ENCODE data around the gene PPEF1. TPM values are rescaled to one million over a fixed set of nuclear protein-coding genes. Genes with fewer than 3 reads are reported as not detected.

The PPEF1 gene
- 0.54 to 1.2 TPM (median 0.78 TPM) in 3 replicates for total RNA-seq

DNA sequence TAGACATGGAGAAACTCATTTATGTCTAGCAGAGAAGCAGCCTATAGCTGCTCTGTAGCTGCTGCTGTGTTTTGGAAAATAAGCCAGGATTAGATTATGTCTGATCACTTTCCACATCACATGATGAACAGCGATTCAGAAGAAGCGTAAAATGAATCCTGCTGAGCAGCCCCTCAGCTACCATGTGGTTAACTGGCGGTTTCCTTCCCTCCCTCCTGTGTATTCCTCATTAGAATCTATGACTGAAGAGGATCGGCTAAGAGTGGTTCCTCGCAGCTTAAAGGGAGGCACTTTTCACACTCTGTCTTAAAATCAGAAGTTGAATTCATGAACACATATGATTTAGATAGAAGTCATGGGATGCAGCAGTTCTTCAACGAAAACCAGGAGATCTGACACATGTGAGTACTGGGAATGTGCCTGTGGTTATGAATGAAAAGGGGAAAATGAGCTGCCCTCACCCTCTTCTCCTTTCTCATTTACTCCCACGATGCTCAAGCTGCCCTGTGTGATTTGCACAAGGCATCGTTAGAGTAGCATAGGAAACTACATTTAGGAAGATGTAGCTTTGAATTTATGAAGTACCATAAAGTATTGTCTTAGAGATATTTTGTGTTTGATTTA lies at the start of gene PPEF1:
TSS of gene PPEF1 (plus strand) at position 220 of the 624 bp plus-strand sequence. CDS start at position 356, 136 bp downstream.
- no peaks in the 10 kb centered on the region for H3K36me3 Mint-ChIP-seq
- no peaks in the 10 kb centered on the region for H3K4me1 Mint-ChIP-seq
- H3K27me3 Mint-ChIP-seq (ENCODE audit: low read depth): no peaks in the 10 kb centered on the region
- H3K27ac Mint-ChIP-seq: no peak within 1 kb of the TSS
- no peak for DNase-seq (ENCODE audit: low spot score in 2 of 2, unreplicated experiment in 2 of 2)
- no peak within 1 kb of the TSS for H3K4me3 Mint-ChIP-seq
- H3K9me3 Mint-ChIP-seq: peaks cover 17% of the 10 kb centered on the region
- TF ChIP-seq, protein P1, sequence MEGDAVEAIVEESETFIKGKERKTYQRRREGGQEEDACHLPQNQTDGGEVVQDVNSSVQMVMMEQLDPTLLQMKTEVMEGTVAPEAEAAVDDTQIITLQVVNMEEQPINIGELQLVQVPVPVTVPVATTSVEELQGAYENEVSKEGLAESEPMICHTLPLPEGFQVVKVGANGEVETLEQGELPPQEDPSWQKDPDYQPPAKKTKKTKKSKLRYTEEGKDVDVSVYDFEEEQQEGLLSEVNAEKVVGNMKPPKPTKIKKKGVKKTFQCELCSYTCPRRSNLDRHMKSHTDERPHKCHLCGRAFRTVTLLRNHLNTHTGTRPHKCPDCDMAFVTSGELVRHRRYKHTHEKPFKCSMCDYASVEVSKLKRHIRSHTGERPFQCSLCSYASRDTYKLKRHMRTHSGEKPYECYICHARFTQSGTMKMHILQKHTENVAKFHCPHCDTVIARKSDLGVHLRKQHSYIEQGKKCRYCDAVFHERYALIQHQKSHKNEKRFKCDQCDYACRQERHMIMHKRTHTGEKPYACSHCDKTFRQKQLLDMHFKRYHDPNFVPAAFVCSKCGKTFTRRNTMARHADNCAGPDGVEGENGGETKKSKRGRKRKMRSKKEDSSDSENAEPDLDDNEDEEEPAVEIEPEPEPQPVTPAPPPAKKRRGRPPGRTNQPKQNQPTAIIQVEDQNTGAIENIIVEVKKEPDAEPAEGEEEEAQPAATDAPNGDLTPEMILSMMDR (IDR thresholded peaks at IDR 0.05; ENCODE audit: unreplicated experiment): no peak

DNA sequence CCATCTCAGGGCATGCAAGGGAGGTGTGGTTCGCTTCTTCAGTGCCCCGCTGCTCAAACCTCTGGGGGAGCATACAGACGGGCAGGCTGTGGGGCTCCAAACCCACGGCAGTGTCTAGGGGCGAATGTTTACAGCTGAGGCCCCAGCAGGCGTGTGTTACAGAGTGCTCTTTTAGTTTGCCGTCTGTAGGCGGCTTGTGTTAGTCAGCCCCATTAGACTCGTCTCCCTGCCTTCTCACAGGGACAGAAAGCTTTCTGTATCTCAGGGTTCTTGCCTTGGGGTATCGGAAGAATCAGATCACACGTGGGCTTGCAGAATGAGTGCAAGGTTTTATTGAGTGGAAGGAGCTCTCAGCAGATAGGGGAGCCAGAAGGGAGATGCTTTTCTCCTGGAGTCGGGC lies 46.2 kb upstream of the PPEF1 start:
- Mint-ChIP-seq H3K27me3 (ENCODE audit: low read depth) (no peaks in the 10 kb centered on the region), H3K36me3 (peaks cover 2% of the 10 kb centered on the region), H3K4me3 (no peak overlapping the region), H3K27ac (no peak overlapping the region), H3K4me1 (no peaks in the 10 kb centered on the region), H3K9me3 (peaks cover 25% of the 10 kb centered on the region)
- DNase-seq (ENCODE audit: low spot score in 2 of 2, unreplicated experiment in 2 of 2): no peak
- TF ChIP-seq, protein P1 (IDR thresholded peaks at IDR 0.05; ENCODE audit: unreplicated experiment): no peak

DNA sequence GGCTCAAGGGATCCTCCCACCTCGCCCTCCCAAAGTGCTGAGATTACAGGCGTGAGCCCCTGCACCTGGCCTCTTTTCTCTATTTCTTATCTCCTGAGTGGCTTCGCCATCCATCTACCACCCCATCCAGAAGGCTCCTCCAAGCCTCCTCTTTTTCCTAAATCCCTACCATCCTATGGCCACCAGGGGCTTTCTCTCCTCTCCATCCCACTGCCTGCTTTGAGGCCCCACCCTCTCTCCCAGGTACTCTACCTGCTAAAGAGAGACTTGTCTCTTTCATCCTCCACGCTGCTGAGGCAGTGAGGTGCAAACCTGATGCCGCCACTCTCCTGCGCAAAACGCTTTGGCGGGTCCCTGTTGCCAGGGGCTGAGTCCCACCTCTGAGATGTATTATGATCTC lies 42.5 kb upstream of the PPEF1 start:
- Mint-ChIP-seq H3K4me1 (no peaks in the 10 kb centered on the region), H3K27ac (no peak overlapping the region), H3K9me3 (peaks cover 28% of the 10 kb centered on the region), H3K27me3 (ENCODE audit: low read depth) (no peaks in the 10 kb centered on the region), H3K4me3 (no peak overlapping the region), H3K36me3 (peaks cover 2% of the 10 kb centered on the region)
- TF ChIP-seq, protein P1 (IDR thresholded peaks at IDR 0.05; ENCODE audit: unreplicated experiment): no peak
- DNase-seq (ENCODE audit: low spot score in 2 of 2, unreplicated experiment in 2 of 2): no peak

GRCh38 chrX:18666614-18667013 lies 40.8 kb upstream of the PPEF1 start:
- H3K4me1 Mint-ChIP-seq: no peaks in the 10 kb centered on the region
- peaks cover 25% of the 10 kb centered on the region for H3K9me3 Mint-ChIP-seq
- DNase-seq (ENCODE audit: low spot score in 2 of 2, unreplicated experiment in 2 of 2): no peak
- H3K27me3 Mint-ChIP-seq (ENCODE audit: low read depth): no peaks in the 10 kb centered on the region
- no peak overlapping the region for H3K4me3 Mint-ChIP-seq
- H3K36me3 Mint-ChIP-seq: peaks cover 2% of the 10 kb centered on the region
- TF ChIP-seq, protein P1 (IDR thresholded peaks at IDR 0.05; ENCODE audit: unreplicated experiment): no peak
- no peak overlapping the region for H3K27ac Mint-ChIP-seq

GRCh38 chrX:18668071-18668835 lies 39.2 kb upstream of the PPEF1 start:
- TF ChIP-seq, protein P1 (IDR thresholded peaks at IDR 0.05; ENCODE audit: unreplicated experiment): no peak
- no peak for DNase-seq (ENCODE audit: low spot score in 2 of 2, unreplicated experiment in 2 of 2)
- Mint-ChIP-seq H3K4me1 (no peaks in the 10 kb centered on the region), H3K9me3 (peaks cover 31% of the 10 kb centered on the region), H3K4me3 (no peak overlapping the region), H3K27ac (no peak overlapping the region), H3K36me3 (peaks cover 2% of the 10 kb centered on the region), H3K27me3 (ENCODE audit: low read depth) (no peaks in the 10 kb centered on the region)
